Measurements from ENCODE around the gene KCNK2. TPM values are rescaled to one million over a fixed set of nuclear protein-coding genes. Genes with fewer than 3 reads are reported as not detected.

Gene KCNK2
- total and polyA plus RNA-seq, 2 experiments from 2014 or later = 0.07 to 0.24 TPM

GRCh38 chr1:215147024-215147423 lies 64.5 kb downstream of the KCNK2 start (continued):
- TF ChIP-seq CTCF (conservative IDR thresholded peaks at IDR 0.05; ENCODE audit: low read depth in 2 of 2) = no peak

GRCh38 chr1:215151841-215152549 lies 69.5 kb downstream of the KCNK2 start:
- Histone ChIP-seq H3K27ac (ENCODE audit: low read depth) (no peak overlapping the region), H3K4me3 (no peak overlapping the region), H2AFZ (no peak overlapping the region), H3K9me2 (ENCODE audit: insufficient read depth) (no peaks in the 10 kb centered on the region; the same call in 1 of the 2 replicates), H3F3A (replicated peaks; ENCODE audit: low read depth) (no peaks in the 10 kb centered on the region), H3K27me3 (ENCODE audit: insufficient read depth) (no peaks in the 10 kb centered on the region), H3K4me2 (no peak overlapping the region), H3K79me2 (replicated peaks; ENCODE audit: insufficient read depth) (no peaks in the 10 kb centered on the region), H4K20me1 (replicated peaks; ENCODE audit: insufficient read depth) (no peaks in the 10 kb centered on the region), H3K4me1 (ENCODE audit: insufficient read depth) (no peaks in the 10 kb centered on the region), H3K36me3 (ENCODE audit: insufficient read depth) (no peaks in the 10 kb centered on the region)
- Mint-ChIP-seq H3K27ac (no peak overlapping the region), H3K4me3 (no peak overlapping the region), H3K36me3 (ENCODE audit: low read depth) (no peaks in the 10 kb centered on the region), H3K4me1 (peaks cover 2% of the 10 kb centered on the region; the same call in 1 of the 3 replicates), H3K27me3 (ENCODE audit: insufficient read depth, low read depth, poor library complexity) (no peaks in the 10 kb centered on the region), H3K9me3 (no peaks in the 10 kb centered on the region)
- no peak for ATAC-seq
- no peak for DNase-seq (ENCODE audit: low spot score)
- no peak for TF ChIP-seq JUNB (IDR thresholded peaks at IDR 0.05; ENCODE audit: unreplicated experiment)
- TF ChIP-seq POLR2AphosphoS5 (IDR thresholded peaks at IDR 0.05; ENCODE audit: low read depth) = no peak
- TF ChIP-seq, protein P1, sequence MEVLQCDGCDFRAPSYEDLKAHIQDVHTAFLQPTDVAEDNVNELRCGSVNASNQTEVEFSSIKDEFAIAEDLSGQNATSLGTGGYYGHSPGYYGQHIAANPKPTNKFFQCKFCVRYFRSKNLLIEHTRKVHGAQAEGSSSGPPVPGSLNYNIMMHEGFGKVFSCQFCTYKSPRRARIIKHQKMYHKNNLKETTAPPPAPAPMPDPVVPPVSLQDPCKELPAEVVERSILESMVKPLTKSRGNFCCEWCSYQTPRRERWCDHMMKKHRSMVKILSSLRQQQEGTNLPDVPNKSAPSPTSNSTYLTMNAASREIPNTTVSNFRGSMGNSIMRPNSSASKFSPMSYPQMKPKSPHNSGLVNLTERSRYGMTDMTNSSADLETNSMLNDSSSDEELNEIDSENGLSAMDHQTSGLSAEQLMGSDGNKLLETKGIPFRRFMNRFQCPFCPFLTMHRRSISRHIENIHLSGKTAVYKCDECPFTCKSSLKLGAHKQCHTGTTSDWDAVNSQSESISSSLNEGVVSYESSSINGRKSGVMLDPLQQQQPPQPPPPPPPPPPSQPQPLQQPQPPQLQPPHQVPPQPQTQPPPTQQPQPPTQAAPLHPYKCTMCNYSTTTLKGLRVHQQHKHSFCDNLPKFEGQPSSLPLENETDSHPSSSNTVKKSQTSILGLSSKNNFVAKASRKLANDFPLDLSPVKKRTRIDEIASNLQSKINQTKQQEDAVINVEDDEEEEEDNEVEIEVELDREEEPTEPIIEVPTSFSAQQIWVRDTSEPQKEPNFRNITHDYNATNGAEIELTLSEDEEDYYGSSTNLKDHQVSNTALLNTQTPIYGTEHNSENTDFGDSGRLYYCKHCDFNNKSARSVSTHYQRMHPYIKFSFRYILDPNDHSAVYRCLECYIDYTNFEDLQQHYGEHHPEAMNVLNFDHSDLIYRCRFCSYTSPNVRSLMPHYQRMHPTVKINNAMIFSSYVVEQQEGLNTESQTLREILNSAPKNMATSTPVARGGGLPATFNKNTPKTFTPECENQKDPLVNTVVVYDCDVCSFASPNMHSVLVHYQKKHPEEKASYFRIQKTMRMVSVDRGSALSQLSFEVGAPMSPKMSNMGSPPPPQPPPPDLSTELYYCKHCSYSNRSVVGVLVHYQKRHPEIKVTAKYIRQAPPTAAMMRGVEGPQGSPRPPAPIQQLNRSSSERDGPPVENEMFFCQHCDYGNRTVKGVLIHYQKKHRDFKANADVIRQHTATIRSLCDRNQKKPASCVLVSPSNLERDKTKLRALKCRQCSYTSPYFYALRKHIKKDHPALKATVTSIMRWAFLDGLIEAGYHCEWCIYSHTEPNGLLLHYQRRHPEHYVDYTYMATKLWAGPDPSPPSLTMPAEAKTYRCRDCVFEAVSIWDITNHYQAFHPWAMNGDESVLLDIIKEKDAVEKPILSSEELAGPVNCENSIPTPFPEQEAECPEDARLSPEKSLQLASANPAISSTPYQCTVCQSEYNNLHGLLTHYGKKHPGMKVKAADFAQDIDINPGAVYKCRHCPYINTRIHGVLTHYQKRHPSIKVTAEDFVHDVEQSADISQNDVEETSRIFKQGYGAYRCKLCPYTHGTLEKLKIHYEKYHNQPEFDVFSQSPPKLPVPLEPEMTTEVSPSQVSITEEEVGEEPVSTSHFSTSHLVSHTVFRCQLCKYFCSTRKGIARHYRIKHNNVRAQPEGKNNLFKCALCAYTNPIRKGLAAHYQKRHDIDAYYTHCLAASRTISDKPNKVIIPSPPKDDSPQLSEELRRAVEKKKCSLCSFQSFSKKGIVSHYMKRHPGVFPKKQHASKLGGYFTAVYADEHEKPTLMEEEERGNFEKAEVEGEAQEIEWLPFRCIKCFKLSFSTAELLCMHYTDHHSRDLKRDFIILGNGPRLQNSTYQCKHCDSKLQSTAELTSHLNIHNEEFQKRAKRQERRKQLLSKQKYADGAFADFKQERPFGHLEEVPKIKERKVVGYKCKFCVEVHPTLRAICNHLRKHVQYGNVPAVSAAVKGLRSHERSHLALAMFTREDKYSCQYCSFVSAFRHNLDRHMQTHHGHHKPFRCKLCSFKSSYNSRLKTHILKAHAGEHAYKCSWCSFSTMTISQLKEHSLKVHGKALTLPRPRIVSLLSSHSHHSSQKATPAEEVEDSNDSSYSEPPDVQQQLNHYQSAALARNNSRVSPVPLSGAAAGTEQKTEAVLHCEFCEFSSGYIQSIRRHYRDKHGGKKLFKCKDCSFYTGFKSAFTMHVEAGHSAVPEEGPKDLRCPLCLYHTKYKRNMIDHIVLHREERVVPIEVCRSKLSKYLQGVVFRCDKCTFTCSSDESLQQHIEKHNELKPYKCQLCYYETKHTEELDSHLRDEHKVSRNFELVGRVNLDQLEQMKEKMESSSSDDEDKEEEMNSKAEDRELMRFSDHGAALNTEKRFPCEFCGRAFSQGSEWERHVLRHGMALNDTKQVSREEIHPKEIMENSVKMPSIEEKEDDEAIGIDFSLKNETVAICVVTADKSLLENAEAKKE (CRISPR knock-in tag; IDR thresholded peaks at IDR 0.05) = no peak
- no peak for TF ChIP-seq EZH2 (IDR thresholded peaks at IDR 0.05; ENCODE audit: low read depth, unreplicated experiment)
- TF ChIP-seq ZNF114 (CRISPR knock-in tag; IDR thresholded peaks at IDR 0.05) = no peak
- TF ChIP-seq, protein P2, sequence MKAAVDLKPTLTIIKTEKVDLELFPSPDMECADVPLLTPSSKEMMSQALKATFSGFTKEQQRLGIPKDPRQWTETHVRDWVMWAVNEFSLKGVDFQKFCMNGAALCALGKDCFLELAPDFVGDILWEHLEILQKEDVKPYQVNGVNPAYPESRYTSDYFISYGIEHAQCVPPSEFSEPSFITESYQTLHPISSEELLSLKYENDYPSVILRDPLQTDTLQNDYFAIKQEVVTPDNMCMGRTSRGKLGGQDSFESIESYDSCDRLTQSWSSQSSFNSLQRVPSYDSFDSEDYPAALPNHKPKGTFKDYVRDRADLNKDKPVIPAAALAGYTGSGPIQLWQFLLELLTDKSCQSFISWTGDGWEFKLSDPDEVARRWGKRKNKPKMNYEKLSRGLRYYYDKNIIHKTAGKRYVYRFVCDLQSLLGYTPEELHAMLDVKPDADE (IDR thresholded peaks at IDR 0.05) = no peak
- no peak for TF ChIP-seq NANOG (IDR thresholded peaks at IDR 0.05; ENCODE audit: borderline replicate concordance)
- TF ChIP-seq ZNF331 (CRISPR knock-in tag; IDR thresholded peaks at IDR 0.05; ENCODE audit: low read depth) = no peak
- TF ChIP-seq CREB1 (CRISPR knock-in tag; IDR thresholded peaks at IDR 0.05; ENCODE audit: low read depth) = no peak
- no peak for TF ChIP-seq STAT1 (IDR thresholded peaks at IDR 0.05; ENCODE audit: unreplicated experiment)
- no peak for TF ChIP-seq EZH2phosphoT487 (IDR thresholded peaks at IDR 0.05; ENCODE audit: unreplicated experiment)
- TF ChIP-seq, protein P3, sequence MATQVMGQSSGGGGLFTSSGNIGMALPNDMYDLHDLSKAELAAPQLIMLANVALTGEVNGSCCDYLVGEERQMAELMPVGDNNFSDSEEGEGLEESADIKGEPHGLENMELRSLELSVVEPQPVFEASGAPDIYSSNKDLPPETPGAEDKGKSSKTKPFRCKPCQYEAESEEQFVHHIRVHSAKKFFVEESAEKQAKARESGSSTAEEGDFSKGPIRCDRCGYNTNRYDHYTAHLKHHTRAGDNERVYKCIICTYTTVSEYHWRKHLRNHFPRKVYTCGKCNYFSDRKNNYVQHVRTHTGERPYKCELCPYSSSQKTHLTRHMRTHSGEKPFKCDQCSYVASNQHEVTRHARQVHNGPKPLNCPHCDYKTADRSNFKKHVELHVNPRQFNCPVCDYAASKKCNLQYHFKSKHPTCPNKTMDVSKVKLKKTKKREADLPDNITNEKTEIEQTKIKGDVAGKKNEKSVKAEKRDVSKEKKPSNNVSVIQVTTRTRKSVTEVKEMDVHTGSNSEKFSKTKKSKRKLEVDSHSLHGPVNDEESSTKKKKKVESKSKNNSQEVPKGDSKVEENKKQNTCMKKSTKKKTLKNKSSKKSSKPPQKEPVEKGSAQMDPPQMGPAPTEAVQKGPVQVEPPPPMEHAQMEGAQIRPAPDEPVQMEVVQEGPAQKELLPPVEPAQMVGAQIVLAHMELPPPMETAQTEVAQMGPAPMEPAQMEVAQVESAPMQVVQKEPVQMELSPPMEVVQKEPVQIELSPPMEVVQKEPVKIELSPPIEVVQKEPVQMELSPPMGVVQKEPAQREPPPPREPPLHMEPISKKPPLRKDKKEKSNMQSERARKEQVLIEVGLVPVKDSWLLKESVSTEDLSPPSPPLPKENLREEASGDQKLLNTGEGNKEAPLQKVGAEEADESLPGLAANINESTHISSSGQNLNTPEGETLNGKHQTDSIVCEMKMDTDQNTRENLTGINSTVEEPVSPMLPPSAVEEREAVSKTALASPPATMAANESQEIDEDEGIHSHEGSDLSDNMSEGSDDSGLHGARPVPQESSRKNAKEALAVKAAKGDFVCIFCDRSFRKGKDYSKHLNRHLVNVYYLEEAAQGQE (IDR thresholded peaks at IDR 0.05; ENCODE audit: unreplicated experiment) = no peak

Data from GM23338 (cell line).